Sigmoid colon (tissue), 7 donors: ENCODE data around the gene TARDBP. TPM values are rescaled to one million over a fixed set of nuclear protein-coding genes. Genes with fewer than 3 reads are reported as not detected.

Experiments
- DNase-seq: peaks from one replicate; pipeline ENCODE4 v3.0.0-alpha.2; 2019
- H3K27ac ChIP-seq, 4 donors: fragments of 200-600 bp; sonication (generic); one replicate each; pipeline ENCODE4 v1.5.1; 2016 to 2019; ENCODE audit warnings: mild to moderate bottlenecking in 1 of 4
- H3K27me3 ChIP-seq, 3 donors: fragments of 200-600 bp; sonication (generic); one replicate each; pipeline ENCODE4 v1.5.1; 2019; ENCODE audit warnings: mild to moderate bottlenecking in 1 of 3
- H3K36me3 ChIP-seq, 4 donors: fragments of 200-600 bp; sonication (generic); one replicate each; pipeline ENCODE4 v1.5.1; 2016 to 2019
- H3K4me1 ChIP-seq, 4 donors: fragments of 200-600 bp; sonication (generic); one replicate each; pipeline ENCODE4 v1.5.1; 2017 to 2019
- H3K4me3 ChIP-seq, 4 donors: fragments of 200-600 bp; sonication (generic); one replicate each; pipeline ENCODE4 v1.5.1; 2017 to 2019; ENCODE audit warnings: mild to moderate bottlenecking in 2 of 4, moderate library complexity in 1 of 4
- H3K9me3 ChIP-seq, 4 donors: fragments of 200-600 bp in 3 of 4; sonication (generic) in 3 of 4; one replicate each; pipeline versions ENCODE4 v1.5.1 to v1.6.1; 2013 to 2019
- EP300 ChIP-seq, 4 donors: sonication (generic); formaldehyde crosslinking; IDR thresholded peaks; one replicate each; pipeline ENCODE4 v1.6.1; 2017; ENCODE audit warnings: antibody characterized with exemption in 4 of 4
- POLR2A ChIP-seq, 2 donors: fragments of 450-650 bp; IDR thresholded peaks; one replicate each; pipeline ENCODE4 v1.6.1; 2016; ENCODE audit warnings: antibody characterized with exemption in 2 of 2, mild to moderate bottlenecking in 2 of 2, moderate library complexity in 2 of 2
- POLR2AphosphoS5 ChIP-seq, 4 donors: sonication (generic); formaldehyde crosslinking; IDR thresholded peaks; one replicate each; pipeline ENCODE4 v1.6.1; 2017; ENCODE audit warnings: antibody characterized with exemption in 4 of 4
- WGBS, 2 donors: extraction: QIAGEN DNeasy Blood & Tissue Kit; methylation state at CpG; one replicate each; pipeline ENCODE4 v1.1.7; 2013; 5-methylcytosine and 5-hydroxymethylcytosine counted together
- intact Hi-C: fragments of 100-400 bp; cut with DNase I; formaldehyde crosslinking; loops from one replicate; pipeline ENCODE4 v1.15.1; 2023
- polyA plus RNA-seq, 3 donors: library from polyadenylated mRNA; stranded (reverse); fragments of 200-250 nt; gene quantifications; one replicate each; pipeline ENCODE4 v1.2.3, GENCODE V29; 2013
- total RNA-seq, 4 donors: library from RNA; depleted of rRNA; stranded (reverse); fragments of >200 nt; gene quantifications; one replicate each; pipeline ENCODE4 v1.1.0, GENCODE V29; 2016
- TF ChIP-seq, protein P1 (sequence below), 4 experiments: fragments of 450-650 bp in 3 of 4; fragments of 200-600 bp in 1 of 4; IDR thresholded peaks; one replicate each; pipeline ENCODE4 v1.5.1; 2016 to 2019; ENCODE audit warnings: antibody characterized with exemption in 4 of 4, mild to moderate bottlenecking in 3 of 4, moderate library complexity in 2 of 4
- donor health status: healthy with polysubstance abuse.
- donor health status: Bipolar disorder and iron deficiency.
- donor health status: healthy.

The TARDBP gene
- total and polyA plus RNA-seq, 7 donors: 68.6 to 158 (median 123) TPM

DNA sequence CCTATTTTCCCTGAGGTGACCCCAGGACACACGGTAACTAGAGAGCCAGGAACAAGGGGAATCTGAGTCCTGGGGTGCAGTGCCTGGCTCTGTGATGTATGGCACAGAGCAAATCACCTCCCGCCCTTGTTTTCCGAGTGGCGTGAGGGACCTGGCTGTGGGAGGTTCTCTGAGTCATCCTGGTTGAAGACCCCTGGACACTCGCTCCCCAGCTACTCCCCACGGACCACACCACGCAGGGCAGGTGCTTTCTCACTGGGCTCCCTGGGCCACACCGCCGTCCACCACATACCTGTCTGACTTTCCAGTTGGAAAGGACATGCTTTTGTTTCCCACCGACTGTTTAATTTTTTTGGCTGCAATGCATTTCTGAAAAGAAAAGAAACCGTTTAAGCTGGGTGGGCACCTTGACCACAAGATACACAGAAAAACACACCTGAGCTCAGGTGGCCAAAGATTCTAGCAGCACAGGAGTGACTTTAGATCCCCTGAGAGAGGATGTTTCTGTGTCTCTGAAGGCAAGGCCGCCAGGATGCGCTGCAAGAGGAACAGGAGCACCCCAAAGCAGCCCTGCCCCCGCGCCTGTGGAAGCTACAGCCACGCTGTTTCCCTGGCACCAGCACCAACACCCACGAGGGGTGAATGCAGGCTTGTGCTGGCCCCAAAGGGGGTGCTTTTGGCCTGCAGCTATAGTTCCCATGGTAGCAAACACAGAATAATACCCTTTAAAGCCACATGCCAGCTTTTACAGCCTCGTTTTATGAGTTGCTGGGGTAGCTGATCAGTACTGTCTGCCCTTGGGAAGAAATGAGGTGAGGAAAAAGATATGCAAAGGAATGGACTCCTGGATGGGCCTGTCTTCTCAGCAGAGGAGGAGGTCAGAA is 55.5 kb downstream of the TARDBP start:
- no peaks in the 10 kb centered on the region for H3K4me1 ChIP-seq
- 63 to 84% methylated on average over 18 of the region's 18 CpGs for WGBS, 2 donors
- peak; percentile 51 for DNase-seq
- no peaks in the 10 kb centered on the region for H3K9me3 ChIP-seq
- peaks cover 40 to 98% (median 63%) of the 10 kb centered on the region in 4 donors for H3K36me3 ChIP-seq
- TF ChIP-seq, protein P1, sequence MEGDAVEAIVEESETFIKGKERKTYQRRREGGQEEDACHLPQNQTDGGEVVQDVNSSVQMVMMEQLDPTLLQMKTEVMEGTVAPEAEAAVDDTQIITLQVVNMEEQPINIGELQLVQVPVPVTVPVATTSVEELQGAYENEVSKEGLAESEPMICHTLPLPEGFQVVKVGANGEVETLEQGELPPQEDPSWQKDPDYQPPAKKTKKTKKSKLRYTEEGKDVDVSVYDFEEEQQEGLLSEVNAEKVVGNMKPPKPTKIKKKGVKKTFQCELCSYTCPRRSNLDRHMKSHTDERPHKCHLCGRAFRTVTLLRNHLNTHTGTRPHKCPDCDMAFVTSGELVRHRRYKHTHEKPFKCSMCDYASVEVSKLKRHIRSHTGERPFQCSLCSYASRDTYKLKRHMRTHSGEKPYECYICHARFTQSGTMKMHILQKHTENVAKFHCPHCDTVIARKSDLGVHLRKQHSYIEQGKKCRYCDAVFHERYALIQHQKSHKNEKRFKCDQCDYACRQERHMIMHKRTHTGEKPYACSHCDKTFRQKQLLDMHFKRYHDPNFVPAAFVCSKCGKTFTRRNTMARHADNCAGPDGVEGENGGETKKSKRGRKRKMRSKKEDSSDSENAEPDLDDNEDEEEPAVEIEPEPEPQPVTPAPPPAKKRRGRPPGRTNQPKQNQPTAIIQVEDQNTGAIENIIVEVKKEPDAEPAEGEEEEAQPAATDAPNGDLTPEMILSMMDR (IDR thresholded peaks at IDR 0.05): no peak
- TF ChIP-seq EP300 (IDR thresholded peaks at IDR 0.05): no peak
- no peak for TF ChIP-seq POLR2A (IDR thresholded peaks at IDR 0.05)
- TF ChIP-seq POLR2AphosphoS5 (IDR thresholded peaks at IDR 0.05): no peak
- no peaks in the 10 kb centered on the region for H3K27me3 ChIP-seq
- intact Hi-C loops: no loop called here
- no peak overlapping the region for H3K27ac ChIP-seq
- H3K4me3 ChIP-seq: no peak overlapping the region

DNA sequence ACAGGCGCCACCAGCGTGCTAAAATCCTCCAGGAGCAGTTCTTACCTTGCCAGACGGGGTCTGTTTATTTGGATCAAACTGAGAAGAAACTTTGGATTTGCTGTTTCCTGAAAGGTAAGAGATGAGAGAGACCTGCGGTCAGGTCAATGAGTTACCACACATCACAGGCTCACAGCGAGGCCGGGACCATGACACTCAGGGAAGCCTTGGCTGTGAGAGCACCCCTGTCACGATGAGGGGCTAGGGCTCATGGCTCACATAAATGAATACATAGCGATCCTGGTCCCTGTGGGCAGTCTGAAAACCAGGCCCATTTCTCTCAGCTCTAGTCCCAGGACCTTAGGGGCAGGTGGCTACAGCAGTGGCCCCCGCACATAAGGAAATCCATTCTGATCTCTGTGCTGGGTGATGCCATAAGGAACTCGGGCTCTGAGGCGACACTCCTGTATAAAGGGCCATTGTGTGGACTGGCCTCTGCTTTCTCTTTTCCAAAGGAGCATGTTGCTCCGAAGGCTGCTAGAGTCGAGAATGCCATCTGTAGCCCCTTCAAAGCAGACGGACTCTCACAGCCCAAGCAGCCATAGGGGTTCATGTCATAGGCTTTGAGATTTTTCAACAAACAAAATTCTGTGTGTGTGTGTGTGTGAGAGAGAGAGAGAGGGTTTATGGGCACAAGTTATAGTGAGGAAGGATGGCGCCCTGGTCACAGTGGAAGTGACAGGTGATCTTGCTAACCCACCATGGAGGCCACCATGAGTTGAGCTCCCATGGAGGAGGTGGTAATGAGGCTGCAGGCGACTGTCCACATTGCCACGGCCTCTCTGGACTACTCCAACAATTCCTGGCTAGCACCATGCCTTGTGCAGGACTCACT is 56.4 kb downstream of the TARDBP start:
- no peak overlapping the region for H3K27ac ChIP-seq
- no peaks in the 10 kb centered on the region for H3K9me3 ChIP-seq
- H3K27me3 ChIP-seq: no peaks in the 10 kb centered on the region
- no peak for TF ChIP-seq EP300 (IDR thresholded peaks at IDR 0.05)
- TF ChIP-seq, protein P1 (IDR thresholded peaks at IDR 0.05): no peak
- peak; percentile 37 for DNase-seq
- H3K4me1 ChIP-seq: no peaks in the 10 kb centered on the region
- intact Hi-C loops: no loop called here
- no peak overlapping the region for H3K4me3 ChIP-seq
- WGBS, 2 donors: 47 to 81% methylated on average over 17 of the region's 17 CpGs
- H3K36me3 ChIP-seq: peaks cover 45 to 98% (median 71%) of the 10 kb centered on the region in 4 donors

DNA sequence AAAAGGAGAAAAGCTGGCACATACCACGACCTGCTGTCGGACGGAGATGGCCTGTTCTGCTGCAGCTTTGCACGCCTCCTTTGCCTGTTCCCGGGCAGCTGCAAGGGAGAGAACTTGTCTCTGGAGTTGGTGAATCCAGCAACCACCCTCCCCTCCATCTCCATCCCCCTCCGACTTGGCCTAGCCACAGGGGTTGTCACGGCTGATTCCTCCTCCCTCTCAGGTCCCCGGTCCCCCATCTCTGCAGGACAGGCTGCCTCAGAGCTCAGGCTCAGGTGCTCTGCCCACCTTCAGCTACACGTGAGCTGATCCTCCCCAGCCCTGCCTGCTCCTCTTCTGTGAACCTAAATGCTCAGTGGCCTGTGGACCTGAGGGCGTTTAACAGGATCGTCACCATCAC is 58.4 kb downstream of the TARDBP start:
- H3K27ac ChIP-seq: no peak overlapping the region
- peak; percentile 11 for DNase-seq

DNA sequence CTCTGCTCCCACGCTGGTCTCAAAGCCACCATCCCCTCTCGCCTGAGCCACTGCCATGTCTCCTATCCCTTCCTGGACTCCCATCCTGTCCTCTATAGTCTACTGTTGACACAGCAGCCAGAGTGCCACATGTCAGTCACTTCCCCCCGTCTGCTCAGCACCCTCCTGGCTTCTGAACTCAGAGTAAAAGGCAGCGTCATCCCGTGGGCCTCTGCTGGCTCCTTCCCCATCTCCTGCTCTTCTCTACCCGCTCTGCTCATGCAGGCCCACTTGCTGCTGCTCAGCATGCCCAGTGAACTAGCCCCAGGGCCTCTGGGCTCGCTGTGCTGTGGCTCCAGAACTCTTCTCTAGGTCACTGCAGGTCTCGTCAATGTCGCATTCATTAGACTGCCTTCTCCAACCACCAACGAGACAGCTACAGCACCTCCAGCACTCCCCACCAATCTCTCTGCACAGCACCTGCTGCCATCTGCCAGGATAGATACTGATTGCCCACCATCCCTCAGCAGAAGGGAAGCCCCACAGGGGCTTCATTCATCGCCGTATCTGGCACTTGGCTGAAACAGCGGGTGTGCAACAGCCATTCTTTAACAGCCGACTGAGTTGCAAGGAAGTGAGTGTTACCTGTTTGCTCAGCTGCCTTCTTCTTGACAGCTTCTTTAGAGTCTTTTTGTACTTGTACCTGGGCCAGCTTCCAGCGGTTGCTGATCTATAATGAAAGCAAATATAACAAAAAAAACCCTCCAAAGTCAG is 59.2 kb downstream of the TARDBP start:
- H3K27me3 ChIP-seq: no peaks in the 10 kb centered on the region
- peaks cover 55 to 100% (median 82%) of the 10 kb centered on the region in 4 donors for H3K36me3 ChIP-seq
- TF ChIP-seq POLR2A (IDR thresholded peaks at IDR 0.05) (no peak), POLR2AphosphoS5 (IDR thresholded peaks at IDR 0.05) (no peak), EP300 (IDR thresholded peaks at IDR 0.05) (no peak)
- TF ChIP-seq, protein P1 (IDR thresholded peaks at IDR 0.05): no peak
- peak; percentile 26 for DNase-seq
- H3K9me3 ChIP-seq: no peaks in the 10 kb centered on the region
- H3K27ac ChIP-seq: no peak overlapping the region
- H3K4me1 ChIP-seq: no peaks in the 10 kb centered on the region
- no peak overlapping the region for H3K4me3 ChIP-seq
- intact Hi-C loops: no loop called here
- 25 to 70% methylated on average over 15 of the region's 15 CpGs for WGBS, 2 donors

More for the DNA sequence above, 58.4 kb downstream of the TARDBP start:
- WGBS, 2 donors: 73 to 89% methylated on average over 11 of the region's 11 CpGs
- Histone ChIP-seq H3K4me1 (no peaks in the 10 kb centered on the region), H3K4me3 (no peak overlapping the region), H3K27me3 (no peaks in the 10 kb centered on the region), H3K36me3 (peaks cover 52 to 100% (median 81%) of the 10 kb centered on the region in 4 donors), H3K9me3 (no peaks in the 10 kb centered on the region)
- TF ChIP-seq EP300 (IDR thresholded peaks at IDR 0.05) (no peak), POLR2AphosphoS5 (IDR thresholded peaks at IDR 0.05) (no peak)
- intact Hi-C loops: no loop called here
